Measurements from ENCODE around the gene TENM4. TPM values are rescaled to one million over a fixed set of nuclear protein-coding genes. Genes with fewer than 3 reads are reported as not detected.

TENM4 gene
- total RNA-seq, 2 experiments from 2014 or later: not detected

GRCh38 chr11:78860720-78861422 lies 580.0 kb downstream of the TENM4 start:
- POLR2A ChIA-PET: no interaction called here
- no peak overlapping the region for H3K4me2 ChIP-seq (ENCODE audit: low read length)
- H3K36me3 ChIP-seq (ENCODE audit: insufficient read depth, low read length): no peaks in the 10 kb centered on the region
- no TSS peak for BruUV-seq (replicated peaks)
- intact Hi-C loops (cut with micrococcal nuclease; ENCODE audit: unreplicated experiment): no loop called here
- no peak overlapping the region for H2AFZ ChIP-seq (ENCODE audit: low read length)
- TF ChIP-seq EZH2phosphoT487 (IDR thresholded peaks at IDR 0.05; ENCODE audit: borderline replicate concordance, low read depth, low read length): no peak
- TF ChIP-seq CTCF (conservative IDR thresholded peaks at IDR 0.05; ENCODE audit: low read length): no peak
- H3K9me2 ChIP-seq (ENCODE audit: insufficient read depth, low read length): no peaks in the 10 kb centered on the region
- no peak overlapping the region for H3K27ac ChIP-seq (ENCODE audit: low read depth, low read length, poor library complexity, severe bottlenecking)
- H3K4me1 ChIP-seq (ENCODE audit: insufficient read depth, low read length, poor library complexity, severe bottlenecking): no peaks in the 10 kb centered on the region
- H3K9me3 ChIP-seq (ENCODE audit: low read length): no peaks in the 10 kb centered on the region
- no peaks in the 10 kb centered on the region for H3K79me2 ChIP-seq (ENCODE audit: insufficient read depth, low read depth, low read length)
- H3K4me3 ChIP-seq (ENCODE audit: low read depth, low read length, poor library complexity, severe bottlenecking): no peak overlapping the region
- CTCF ChIA-PET (ENCODE audit: unreplicated experiment): no interaction called here
- DNase-seq (ENCODE audit: low spot score): no peak
- no peaks in the 10 kb centered on the region for H4K20me1 ChIP-seq (ENCODE audit: insufficient read depth, low read length)

GRCh38 chr11:78857688-78858087 lies 583.1 kb downstream of the TENM4 start:
- no peaks in the 10 kb centered on the region for H3K9me3 ChIP-seq (ENCODE audit: low read length)
- no peaks in the 10 kb centered on the region for H4K20me1 ChIP-seq (ENCODE audit: insufficient read depth, low read length)
- no peaks in the 10 kb centered on the region for H3K9me2 ChIP-seq (ENCODE audit: insufficient read depth, low read length)
- H3K4me2 ChIP-seq (ENCODE audit: low read length): no peak overlapping the region
- H3K4me3 ChIP-seq (ENCODE audit: low read depth, low read length, poor library complexity, severe bottlenecking): no peak overlapping the region
- H3K4me1 ChIP-seq (ENCODE audit: insufficient read depth, low read length, poor library complexity, severe bottlenecking): no peaks in the 10 kb centered on the region
- no peaks in the 10 kb centered on the region for H3K79me2 ChIP-seq (ENCODE audit: insufficient read depth, low read depth, low read length)
- H3K27ac ChIP-seq (ENCODE audit: low read depth, low read length, poor library complexity, severe bottlenecking): no peak overlapping the region
- BruUV-seq (replicated peaks): no TSS peak
- no peak for TF ChIP-seq EZH2phosphoT487 (IDR thresholded peaks at IDR 0.05; ENCODE audit: borderline replicate concordance, low read depth, low read length)
- TF ChIP-seq CTCF (conservative IDR thresholded peaks at IDR 0.05; ENCODE audit: low read length): no peak
- POLR2A ChIA-PET: no interaction called here
- DNase-seq (ENCODE audit: low spot score): no peak
- H2AFZ ChIP-seq (ENCODE audit: low read length): no peak overlapping the region
- CTCF ChIA-PET (ENCODE audit: unreplicated experiment): no interaction called here
- H3K36me3 ChIP-seq (ENCODE audit: insufficient read depth, low read length): no peaks in the 10 kb centered on the region
- intact Hi-C loops (cut with micrococcal nuclease; ENCODE audit: unreplicated experiment): no loop called here

DNA sequence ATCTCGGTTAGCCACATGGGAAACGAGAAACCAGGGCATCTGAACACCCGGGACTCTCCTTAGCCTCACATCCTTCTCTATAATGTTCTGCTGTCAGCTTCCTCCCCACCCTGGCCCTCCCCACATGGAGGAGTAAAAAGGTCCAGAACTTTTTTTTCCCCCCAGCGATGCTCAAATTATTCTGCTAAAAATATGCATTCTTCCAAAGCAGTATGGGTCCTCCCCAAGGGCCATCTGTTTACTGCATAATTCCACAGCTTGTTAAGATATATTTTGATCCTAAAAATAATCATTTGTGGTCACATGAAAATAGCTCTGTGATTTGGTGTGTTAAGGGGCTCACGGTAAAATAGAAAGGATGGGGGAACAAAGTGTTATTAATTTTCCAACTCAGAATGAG lies 584.6 kb downstream of the TENM4 start:
- H3K36me3 ChIP-seq (ENCODE audit: insufficient read depth, low read length): no peaks in the 10 kb centered on the region
- CTCF ChIA-PET (ENCODE audit: unreplicated experiment): no interaction called here
- H4K20me1 ChIP-seq (ENCODE audit: insufficient read depth, low read length): no peaks in the 10 kb centered on the region
- intact Hi-C loops (cut with micrococcal nuclease; ENCODE audit: unreplicated experiment): no loop called here
- no peaks in the 10 kb centered on the region for H3K9me3 ChIP-seq (ENCODE audit: low read length)
- no peak overlapping the region for H3K4me2 ChIP-seq (ENCODE audit: low read length)
- H3K9me2 ChIP-seq (ENCODE audit: insufficient read depth, low read length): no peaks in the 10 kb centered on the region
- TF ChIP-seq EZH2phosphoT487 (IDR thresholded peaks at IDR 0.05; ENCODE audit: borderline replicate concordance, low read depth, low read length) (no peak), CTCF (conservative IDR thresholded peaks at IDR 0.05; ENCODE audit: low read length) (no peak)
- POLR2A ChIA-PET: no interaction called here
- no peak overlapping the region for H3K27ac ChIP-seq (ENCODE audit: low read depth, low read length, poor library complexity, severe bottlenecking)
- no peak overlapping the region for H2AFZ ChIP-seq (ENCODE audit: low read length)
- no peaks in the 10 kb centered on the region for H3K4me1 ChIP-seq (ENCODE audit: insufficient read depth, low read length, poor library complexity, severe bottlenecking)
- no TSS peak for BruUV-seq (replicated peaks)
- no peaks in the 10 kb centered on the region for H3K79me2 ChIP-seq (ENCODE audit: insufficient read depth, low read depth, low read length)
- no peak overlapping the region for H3K4me3 ChIP-seq (ENCODE audit: low read depth, low read length, poor library complexity, severe bottlenecking)
- no peak for DNase-seq (ENCODE audit: low spot score)
